HepG2 (cell line): ENCODE data around the gene TSNAXIP1. TPM values are rescaled to one million over a fixed set of nuclear protein-coding genes. Genes with fewer than 3 reads are reported as not detected.

Source experiments
- BCL6 ChIP-seq: IDR thresholded peaks from 2 replicates; pipeline ENCODE4 v1.6.1; 2016; ENCODE audit warnings: missing genetic modification reagents, missing compliant biosample characterization
- HHEX ChIP-seq: IDR thresholded peaks from 2 replicates; pipeline ENCODE4 v1.6.1; 2016; ENCODE audit warnings: control low read depth
- IRF2 ChIP-seq: IDR thresholded peaks from 2 replicates; pipeline ENCODE4 v1.6.1; 2018; ENCODE audit warnings: missing genetic modification reagents, missing compliant biosample characterization
- PRPF4 ChIP-seq: fragments of 200-400 bp; formaldehyde crosslinking; IDR thresholded peaks from 2 replicates; pipeline ENCODE4 v1.6.1; 2016; ENCODE audit warnings: low read length, low read depth; ENCODE audit not compliant: poor library complexity, severe bottlenecking
- SIX1 ChIP-seq: sonication (generic); formaldehyde crosslinking; IDR thresholded peaks from 2 replicates; pipeline ENCODE4 v1.4.0; 2020; ENCODE audit warnings: missing genetic modification reagents, borderline replicate concordance
- TCF7 ChIP-seq: sonication (generic); IDR thresholded peaks from 2 replicates; pipeline ENCODE4 v1.6.1; 2016; ENCODE audit warnings: antibody characterized with exemption, low read depth
- YY1 ChIP-seq: IDR thresholded peaks from 2 replicates; pipeline ENCODE4 v1.6.1; 2011; ENCODE audit warnings: low read length, low read depth, moderate library complexity, mild to moderate bottlenecking; ENCODE audit not compliant: insufficient read depth, insufficient replicate concordance
- ZBTB20 ChIP-seq: sonication (generic); formaldehyde crosslinking; IDR thresholded peaks from 2 replicates; pipeline ENCODE4 v1.8.1; 2023; ENCODE audit warnings: missing genetic modification reagents, low read depth, mild to moderate bottlenecking, borderline replicate concordance
- ZEB1 ChIP-seq: IDR thresholded peaks from 2 replicates; pipeline ENCODE4 v1.6.1; 2012; ENCODE audit warnings: mild to moderate bottlenecking, low read depth, inconsistent platforms; ENCODE audit not compliant: insufficient replicate concordance
- ZFP62 ChIP-seq: sonication (generic); formaldehyde crosslinking; IDR thresholded peaks from 2 replicates; pipeline ENCODE4 v1.4.0; 2020; ENCODE audit warnings: missing genetic modification reagents
- ZNF235 ChIP-seq: sonication (generic); formaldehyde crosslinking; IDR thresholded peaks from 2 replicates; pipeline ENCODE4 v1.8.1; 2023; ENCODE audit warnings: mild to moderate bottlenecking, missing genetic modification reagents, borderline replicate concordance
- ZNF547 ChIP-seq: sonication (generic); formaldehyde crosslinking; IDR thresholded peaks from 2 replicates; pipeline ENCODE4 v1.5.1; 2020; ENCODE audit warnings: mild to moderate bottlenecking, missing genetic modification reagents
- ZNF678 ChIP-seq: sonication (generic); formaldehyde crosslinking; IDR thresholded peaks from 2 replicates; pipeline ENCODE4 v1.4.0; 2020; ENCODE audit warnings: mild to moderate bottlenecking, missing genetic modification reagents
- ZNF746 ChIP-seq: sonication (generic); formaldehyde crosslinking; IDR thresholded peaks from 2 replicates; pipeline ENCODE4 v1.8.0; 2022; ENCODE audit warnings: mild to moderate bottlenecking, missing genetic modification reagents
- ZNF773 ChIP-seq: sonication (generic); formaldehyde crosslinking; IDR thresholded peaks from 2 replicates; pipeline ENCODE4 v1.4.0; 2020; ENCODE audit warnings: missing genetic modification reagents, borderline replicate concordance
- ZNF841 ChIP-seq: sonication (generic); formaldehyde crosslinking; IDR thresholded peaks from 2 replicates; pipeline ENCODE4 v1.8.1; 2023; ENCODE audit warnings: missing genetic modification reagents, borderline replicate concordance
- polyA plus RNA-seq, 8 experiments: library from polyadenylated mRNA; depleted of rRNA in 3 of 8; stranded (reverse) in 7 of 8; unstranded in 1 of 8; fragments of >200 nt; fragmentation: Illumina TruSeq in 4 of 8; extraction: Trizol in 4 of 8; gene quantifications; 2 replicates each; pipeline versions ENCODE4 v1.2.1 to v1.2.3, GENCODE V29; 2011 to 2016; ENCODE audit warnings: low read depth in 4 of 8, missing spikeins in 1 of 8, mixed read lengths in 1 of 8; ENCODE audit not compliant: insufficient read depth in 1 of 8
- total RNA-seq, 5 experiments: library from RNA; depleted of rRNA; stranded (reverse); fragments of >200 nt; fragmentation: Illumina TruSeq; extraction: Trizol; gene quantifications; 2 replicates each; pipeline ENCODE4 v1.2.3, GENCODE V29; 2016; ENCODE audit warnings: low read depth in 1 of 5
- TF ChIP-seq, protein P1 (sequence below): sonication (generic); formaldehyde crosslinking; IDR thresholded peaks from 2 replicates; pipeline ENCODE4 v1.4.0; 2020; ENCODE audit warnings: missing genetic modification reagents
- TF ChIP-seq, protein P2 (sequence below): sonication (generic); formaldehyde crosslinking; IDR thresholded peaks from 2 replicates; pipeline ENCODE4 v1.8.0; 2022; ENCODE audit warnings: mild to moderate bottlenecking, missing genetic modification reagents, borderline replicate concordance
- TF ChIP-seq, protein P3 (sequence below): sonication (generic); formaldehyde crosslinking; IDR thresholded peaks from 2 replicates; pipeline ENCODE4 v1.5.0; 2020; ENCODE audit warnings: missing genetic modification reagents, mild to moderate bottlenecking, borderline replicate concordance

The TSNAXIP1 gene
- total and polyA plus RNA-seq, 2 of the 13 experiments (the other 11 are each of a cell fraction or from before 2014, with no cell fraction given) = 0.37 to 0.86 TPM

DNA sequence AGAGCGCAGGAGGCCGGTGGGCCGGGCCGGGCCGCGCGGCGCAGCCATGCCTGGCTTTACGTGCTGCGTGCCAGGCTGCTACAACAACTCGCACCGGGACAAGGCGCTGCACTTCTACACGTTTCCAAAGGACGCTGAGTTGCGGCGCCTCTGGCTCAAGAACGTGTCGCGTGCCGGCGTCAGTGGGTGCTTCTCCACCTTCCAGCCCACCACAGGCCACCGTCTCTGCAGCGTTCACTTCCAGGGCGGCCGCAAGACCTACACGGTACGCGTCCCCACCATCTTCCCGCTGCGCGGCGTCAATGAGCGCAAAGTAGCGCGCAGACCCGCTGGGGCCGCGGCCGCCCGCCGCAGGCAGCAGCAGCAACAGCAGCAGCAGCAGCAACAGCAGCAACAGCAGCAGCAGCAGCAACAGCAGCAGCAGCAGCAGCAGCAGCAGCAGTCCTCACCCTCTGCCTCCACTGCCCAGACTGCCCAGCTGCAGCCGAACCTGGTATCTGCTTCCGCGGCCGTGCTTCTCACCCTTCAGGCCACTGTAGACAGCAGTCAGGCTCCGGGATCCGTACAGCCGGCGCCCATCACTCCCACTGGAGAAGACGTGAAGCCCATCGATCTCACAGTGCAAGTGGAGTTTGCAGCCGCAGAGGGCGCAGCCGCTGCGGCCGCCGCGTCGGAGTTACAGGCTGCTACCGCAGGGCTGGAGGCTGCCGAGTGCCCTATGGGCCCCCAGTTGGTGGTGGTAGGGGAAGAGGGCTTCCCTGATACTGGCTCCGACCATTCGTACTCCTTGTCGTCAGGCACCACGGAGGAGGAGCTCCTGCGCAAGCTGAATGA is 36.0 kb downstream of the TSNAXIP1 start (continued):
- TF ChIP-seq ZEB1 = no peak
- peak; percentile 77; the same call in 1 of the 2 replicates for TF ChIP-seq ZNF773 (CRISPR knock-in tag)
- peak; percentile 67; the same call in 1 of the 2 replicates for TF ChIP-seq ZNF235 (CRISPR knock-in tag)
- TF ChIP-seq, protein P1, sequence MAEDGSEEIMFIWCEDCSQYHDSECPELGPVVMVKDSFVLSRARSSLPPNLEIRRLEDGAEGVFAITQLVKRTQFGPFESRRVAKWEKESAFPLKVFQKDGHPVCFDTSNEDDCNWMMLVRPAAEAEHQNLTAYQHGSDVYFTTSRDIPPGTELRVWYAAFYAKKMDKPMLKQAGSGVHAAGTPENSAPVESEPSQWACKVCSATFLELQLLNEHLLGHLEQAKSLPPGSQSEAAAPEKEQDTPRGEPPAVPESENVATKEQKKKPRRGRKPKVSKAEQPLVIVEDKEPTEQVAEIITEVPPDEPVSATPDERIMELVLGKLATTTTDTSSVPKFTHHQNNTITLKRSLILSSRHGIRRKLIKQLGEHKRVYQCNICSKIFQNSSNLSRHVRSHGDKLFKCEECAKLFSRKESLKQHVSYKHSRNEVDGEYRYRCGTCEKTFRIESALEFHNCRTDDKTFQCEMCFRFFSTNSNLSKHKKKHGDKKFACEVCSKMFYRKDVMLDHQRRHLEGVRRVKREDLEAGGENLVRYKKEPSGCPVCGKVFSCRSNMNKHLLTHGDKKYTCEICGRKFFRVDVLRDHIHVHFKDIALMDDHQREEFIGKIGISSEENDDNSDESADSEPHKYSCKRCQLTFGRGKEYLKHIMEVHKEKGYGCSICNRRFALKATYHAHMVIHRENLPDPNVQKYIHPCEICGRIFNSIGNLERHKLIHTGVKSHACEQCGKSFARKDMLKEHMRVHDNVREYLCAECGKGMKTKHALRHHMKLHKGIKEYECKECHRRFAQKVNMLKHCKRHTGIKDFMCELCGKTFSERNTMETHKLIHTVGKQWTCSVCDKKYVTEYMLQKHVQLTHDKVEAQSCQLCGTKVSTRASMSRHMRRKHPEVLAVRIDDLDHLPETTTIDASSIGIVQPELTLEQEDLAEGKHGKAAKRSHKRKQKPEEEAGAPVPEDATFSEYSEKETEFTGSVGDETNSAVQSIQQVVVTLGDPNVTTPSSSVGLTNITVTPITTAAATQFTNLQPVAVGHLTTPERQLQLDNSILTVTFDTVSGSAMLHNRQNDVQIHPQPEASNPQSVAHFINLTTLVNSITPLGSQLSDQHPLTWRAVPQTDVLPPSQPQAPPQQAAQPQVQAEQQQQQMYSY (CRISPR knock-in tag) = no peak; the same call in 1 of the 2 replicates
- TF ChIP-seq YY1 = peak; percentile 77
- TF ChIP-seq SIX1 (CRISPR knock-in tag) = no peak
- TF ChIP-seq ZNF841 (CRISPR knock-in tag) = no peak
- no peak for TF ChIP-seq BCL6 (CRISPR knock-in tag)
- TF ChIP-seq ZBTB20 (CRISPR knock-in tag) = no peak
- TF ChIP-seq, protein P2, sequence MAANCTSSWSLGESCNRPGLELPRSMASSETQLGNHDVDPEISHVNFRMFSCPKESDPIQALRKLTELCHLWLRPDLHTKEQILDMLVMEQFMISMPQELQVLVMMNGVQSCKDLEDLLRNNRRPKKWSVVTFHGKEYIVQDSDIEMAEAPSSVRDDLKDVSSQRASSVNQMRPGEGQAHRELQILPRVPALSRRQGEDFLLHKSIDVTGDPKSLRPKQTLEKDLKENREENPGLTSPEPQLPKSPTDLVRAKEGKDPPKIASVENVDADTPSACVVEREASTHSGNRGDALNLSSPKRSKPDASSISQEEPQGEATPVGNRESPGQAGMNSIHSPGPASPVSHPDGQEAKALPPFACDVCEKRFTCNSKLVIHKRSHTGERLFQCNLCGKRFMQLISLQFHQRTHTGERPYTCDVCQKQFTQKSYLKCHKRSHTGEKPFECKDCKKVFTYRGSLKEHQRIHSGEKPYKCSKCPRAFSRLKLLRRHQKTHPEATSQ (CRISPR knock-in tag) = no peak
- TF ChIP-seq ZFP62 = 0 out of 2 replicates have a peak, but pooled peaks have one; percentile 69
- no peak for TF ChIP-seq IRF2
- no peak for TF ChIP-seq TCF7
- TF ChIP-seq, protein P3, sequence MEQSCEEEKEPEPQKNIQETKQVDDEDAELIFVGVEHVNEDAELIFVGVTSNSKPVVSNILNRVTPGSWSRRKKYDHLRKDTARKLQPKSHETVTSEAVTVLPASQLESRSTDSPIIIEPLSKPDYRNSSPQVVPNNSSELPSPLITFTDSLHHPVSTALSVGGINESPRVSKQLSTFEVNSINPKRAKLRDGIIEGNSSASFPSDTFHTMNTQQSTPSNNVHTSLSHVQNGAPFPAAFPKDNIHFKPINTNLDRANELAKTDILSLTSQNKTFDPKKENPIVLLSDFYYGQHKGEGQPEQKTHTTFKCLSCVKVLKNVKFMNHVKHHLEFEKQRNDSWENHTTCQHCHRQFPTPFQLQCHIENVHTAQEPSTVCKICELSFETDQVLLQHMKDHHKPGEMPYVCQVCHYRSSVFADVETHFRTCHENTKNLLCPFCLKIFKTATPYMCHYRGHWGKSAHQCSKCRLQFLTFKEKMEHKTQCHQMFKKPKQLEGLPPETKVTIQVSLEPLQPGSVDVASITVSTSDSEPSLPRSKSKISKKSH (CRISPR knock-in tag) = 0 out of 2 replicates have a peak, but pooled peaks have one; percentile 56
- no peak for TF ChIP-seq ZNF678 (CRISPR knock-in tag)
- TF ChIP-seq ZNF547 = peak; percentile 82; the same call in 1 of the 2 replicates
- TF ChIP-seq ZNF746 (CRISPR knock-in tag) = no peak
- TF ChIP-seq PRPF4 = no peak
- no peak for TF ChIP-seq HHEX (CRISPR knock-in tag)
